HepG2 (cell line): Measurements from ENCODE around the gene NAV1. TPM values are rescaled to one million over a fixed set of nuclear protein-coding genes. Genes with fewer than 3 reads are reported as not detected.
A peak's percentile ranks its signal among the peaks of the same experiment; 100 is the strongest.

Source experiments
- SYNCRIP ChIP-seq: fragments of 200-400 bp; formaldehyde crosslinking; IDR thresholded peaks from 2 replicates; pipeline ENCODE4 v1.6.1; 2018; ENCODE audit warnings: mild to moderate bottlenecking, low read depth, low read length; ENCODE audit not compliant: insufficient read depth
- ZNF292 ChIP-seq: sonication (generic); formaldehyde crosslinking; IDR thresholded peaks from 2 replicates; pipeline ENCODE4 v1.8.1; 2022; ENCODE audit warnings: mild to moderate bottlenecking, low read depth, missing genetic modification reagents, borderline replicate concordance
- polyA plus RNA-seq, 8 experiments: library from polyadenylated mRNA; depleted of rRNA in 3 of 8; stranded (reverse) in 7 of 8; unstranded in 1 of 8; fragments of >200 nt; fragmentation: Illumina TruSeq in 4 of 8; extraction: Trizol in 4 of 8; gene quantifications; 2 replicates each; pipeline versions ENCODE4 v1.2.1 to v1.2.3, GENCODE V29; 2011 to 2016; ENCODE audit warnings: low read depth in 4 of 8, missing spikeins in 1 of 8, mixed read lengths in 1 of 8; ENCODE audit not compliant: insufficient read depth in 1 of 8
- total RNA-seq, 5 experiments: library from RNA; depleted of rRNA; stranded (reverse); fragments of >200 nt; fragmentation: Illumina TruSeq; extraction: Trizol; gene quantifications; 2 replicates each; pipeline ENCODE4 v1.2.3, GENCODE V29; 2016; ENCODE audit warnings: low read depth in 1 of 5
- TF ChIP-seq, protein P1 (sequence below): sonication (generic); formaldehyde crosslinking; IDR thresholded peaks from 2 replicates; pipeline ENCODE4 v1.5.1; 2020; ENCODE audit warnings: mild to moderate bottlenecking, missing genetic modification reagents, moderate library complexity
- TF ChIP-seq, protein P2 (sequence below): sonication (generic); formaldehyde crosslinking; IDR thresholded peaks from 2 replicates; pipeline ENCODE4 v1.5.1; 2020; ENCODE audit warnings: mild to moderate bottlenecking, missing genetic modification reagents

The NAV1 gene
- total and polyA plus RNA-seq, 2 of the 13 experiments (the other 11 are each of a cell fraction or from before 2014, with no cell fraction given) = not detected

DNA sequence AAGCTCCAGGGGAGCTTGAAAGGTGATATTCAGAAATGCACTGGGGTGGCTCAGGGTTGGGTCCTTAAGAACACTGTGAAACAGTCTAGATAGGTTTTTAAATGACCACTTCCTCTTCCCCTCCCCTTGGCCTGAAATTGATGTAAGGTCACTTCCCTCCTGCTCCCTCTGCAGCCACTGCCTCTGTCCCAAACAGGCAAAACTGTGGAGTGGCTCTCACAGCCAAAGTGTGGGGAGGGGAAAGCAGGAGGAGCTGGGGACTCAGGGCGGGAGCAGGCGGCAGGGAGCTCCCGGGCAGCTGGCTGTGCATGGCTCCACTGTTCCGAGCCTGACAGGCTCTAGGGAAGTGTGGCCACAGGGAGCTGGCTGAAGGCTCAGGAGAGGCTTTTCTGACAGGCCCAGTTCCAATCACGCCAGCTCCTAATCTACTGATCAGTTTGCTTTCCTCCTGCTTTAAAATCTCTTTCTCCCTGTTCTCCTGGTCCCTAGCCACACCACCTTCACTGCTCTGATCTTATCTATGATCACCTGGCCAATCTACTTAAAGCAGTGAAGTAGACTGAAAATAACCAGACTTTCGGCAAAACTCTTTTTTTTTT, 26.9 kb upstream of the NAV1 start (continued):
- TF ChIP-seq, protein P1, sequence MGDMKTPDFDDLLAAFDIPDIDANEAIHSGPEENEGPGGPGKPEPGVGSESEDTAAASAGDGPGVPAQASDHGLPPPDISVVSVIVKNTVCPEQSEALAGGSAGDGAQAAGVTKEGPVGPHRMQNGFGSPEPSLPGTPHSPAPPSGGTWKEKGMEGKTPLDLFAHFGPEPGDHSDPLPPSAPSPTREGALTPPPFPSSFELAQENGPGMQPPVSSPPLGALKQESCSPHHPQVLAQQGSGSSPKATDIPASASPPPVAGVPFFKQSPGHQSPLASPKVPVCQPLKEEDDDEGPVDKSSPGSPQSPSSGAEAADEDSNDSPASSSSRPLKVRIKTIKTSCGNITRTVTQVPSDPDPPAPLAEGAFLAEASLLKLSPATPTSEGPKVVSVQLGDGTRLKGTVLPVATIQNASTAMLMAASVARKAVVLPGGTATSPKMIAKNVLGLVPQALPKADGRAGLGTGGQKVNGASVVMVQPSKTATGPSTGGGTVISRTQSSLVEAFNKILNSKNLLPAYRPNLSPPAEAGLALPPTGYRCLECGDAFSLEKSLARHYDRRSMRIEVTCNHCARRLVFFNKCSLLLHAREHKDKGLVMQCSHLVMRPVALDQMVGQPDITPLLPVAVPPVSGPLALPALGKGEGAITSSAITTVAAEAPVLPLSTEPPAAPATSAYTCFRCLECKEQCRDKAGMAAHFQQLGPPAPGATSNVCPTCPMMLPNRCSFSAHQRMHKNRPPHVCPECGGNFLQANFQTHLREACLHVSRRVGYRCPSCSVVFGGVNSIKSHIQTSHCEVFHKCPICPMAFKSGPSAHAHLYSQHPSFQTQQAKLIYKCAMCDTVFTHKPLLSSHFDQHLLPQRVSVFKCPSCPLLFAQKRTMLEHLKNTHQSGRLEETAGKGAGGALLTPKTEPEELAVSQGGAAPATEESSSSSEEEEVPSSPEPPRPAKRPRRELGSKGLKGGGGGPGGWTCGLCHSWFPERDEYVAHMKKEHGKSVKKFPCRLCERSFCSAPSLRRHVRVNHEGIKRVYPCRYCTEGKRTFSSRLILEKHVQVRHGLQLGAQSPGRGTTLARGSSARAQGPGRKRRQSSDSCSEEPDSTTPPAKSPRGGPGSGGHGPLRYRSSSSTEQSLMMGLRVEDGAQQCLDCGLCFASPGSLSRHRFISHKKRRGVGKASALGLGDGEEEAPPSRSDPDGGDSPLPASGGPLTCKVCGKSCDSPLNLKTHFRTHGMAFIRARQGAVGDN = peak; percentile 55
- 0 out of 2 replicates have a peak, but pooled peaks have one; percentile 34 for TF ChIP-seq ZNF292 (CRISPR knock-in tag)
- TF ChIP-seq SYNCRIP = no peak
- TF ChIP-seq, protein P2, sequence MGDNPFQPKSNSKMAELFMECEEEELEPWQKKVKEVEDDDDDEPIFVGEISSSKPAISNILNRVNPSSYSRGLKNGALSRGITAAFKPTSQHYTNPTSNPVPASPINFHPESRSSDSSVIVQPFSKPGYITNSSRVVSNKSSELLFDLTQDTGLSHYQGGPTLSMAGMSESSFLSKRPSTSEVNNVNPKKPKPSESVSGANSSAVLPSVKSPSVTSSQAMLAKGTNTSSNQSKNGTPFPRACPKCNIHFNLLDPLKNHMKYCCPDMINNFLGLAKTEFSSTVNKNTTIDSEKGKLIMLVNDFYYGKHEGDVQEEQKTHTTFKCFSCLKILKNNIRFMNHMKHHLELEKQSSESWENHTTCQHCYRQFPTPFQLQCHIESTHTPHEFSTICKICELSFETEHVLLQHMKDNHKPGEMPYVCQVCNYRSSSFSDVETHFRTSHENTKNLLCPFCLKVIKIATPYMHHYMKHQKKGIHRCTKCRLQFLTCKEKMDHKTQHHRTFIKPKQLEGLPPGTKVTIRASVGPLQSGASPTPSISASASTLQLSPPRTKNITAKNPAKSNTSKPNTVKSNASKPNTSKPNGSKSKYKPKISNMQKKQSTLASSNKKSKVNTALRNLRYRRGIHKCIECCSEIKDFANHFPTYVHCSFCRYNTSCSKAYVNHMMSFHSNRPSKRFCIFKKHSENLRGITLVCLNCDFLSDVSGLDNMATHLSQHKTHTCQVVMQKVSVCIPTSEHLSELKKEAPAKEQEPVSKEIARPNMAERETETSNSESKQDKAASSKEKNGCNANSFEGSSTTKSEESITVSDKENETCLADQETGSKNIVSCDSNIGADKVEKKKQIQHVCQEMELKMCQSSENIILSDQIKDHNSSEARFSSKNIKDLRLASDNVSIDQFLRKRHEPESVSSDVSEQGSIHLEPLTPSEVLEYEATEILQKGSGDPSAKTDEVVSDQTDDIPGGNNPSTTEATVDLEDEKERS = no peak
- TF ChIP-seq, all 625 proteins: peak for 10
